ENCODE measurements around the gene ARHGAP28.
A peak's percentile ranks its signal among the peaks of the same experiment; 100 is the strongest.

ARHGAP28 gene

DNA sequence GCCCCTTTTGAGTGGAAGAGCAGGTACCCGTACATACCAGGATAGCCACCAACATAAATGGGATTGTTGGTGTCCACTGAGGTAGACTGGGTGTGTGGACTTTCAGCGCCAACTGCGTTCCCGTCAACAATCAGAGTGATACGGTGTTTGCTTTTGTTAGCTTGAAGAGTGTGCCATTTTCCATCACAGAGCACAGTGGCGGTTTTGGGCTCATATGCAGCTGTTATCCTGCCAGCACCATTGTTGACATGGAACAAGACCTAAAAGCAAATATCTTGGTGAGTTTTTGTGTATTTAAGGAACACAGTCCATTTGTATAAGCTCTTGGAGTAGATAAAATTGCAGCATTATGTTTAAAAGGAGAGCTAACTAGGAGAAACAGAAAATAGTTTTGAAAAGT lies 213.6 kb downstream of the ARHGAP28 start:
- H3K27ac ChIP-seq: peak overlapping the region; percentile 67
- TF ChIP-seq, protein P1, sequence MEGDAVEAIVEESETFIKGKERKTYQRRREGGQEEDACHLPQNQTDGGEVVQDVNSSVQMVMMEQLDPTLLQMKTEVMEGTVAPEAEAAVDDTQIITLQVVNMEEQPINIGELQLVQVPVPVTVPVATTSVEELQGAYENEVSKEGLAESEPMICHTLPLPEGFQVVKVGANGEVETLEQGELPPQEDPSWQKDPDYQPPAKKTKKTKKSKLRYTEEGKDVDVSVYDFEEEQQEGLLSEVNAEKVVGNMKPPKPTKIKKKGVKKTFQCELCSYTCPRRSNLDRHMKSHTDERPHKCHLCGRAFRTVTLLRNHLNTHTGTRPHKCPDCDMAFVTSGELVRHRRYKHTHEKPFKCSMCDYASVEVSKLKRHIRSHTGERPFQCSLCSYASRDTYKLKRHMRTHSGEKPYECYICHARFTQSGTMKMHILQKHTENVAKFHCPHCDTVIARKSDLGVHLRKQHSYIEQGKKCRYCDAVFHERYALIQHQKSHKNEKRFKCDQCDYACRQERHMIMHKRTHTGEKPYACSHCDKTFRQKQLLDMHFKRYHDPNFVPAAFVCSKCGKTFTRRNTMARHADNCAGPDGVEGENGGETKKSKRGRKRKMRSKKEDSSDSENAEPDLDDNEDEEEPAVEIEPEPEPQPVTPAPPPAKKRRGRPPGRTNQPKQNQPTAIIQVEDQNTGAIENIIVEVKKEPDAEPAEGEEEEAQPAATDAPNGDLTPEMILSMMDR (conservative IDR thresholded peaks at IDR 0.05): no peak
- no peak for TF ChIP-seq ZFX (IDR thresholded peaks at IDR 0.05)

DNA sequence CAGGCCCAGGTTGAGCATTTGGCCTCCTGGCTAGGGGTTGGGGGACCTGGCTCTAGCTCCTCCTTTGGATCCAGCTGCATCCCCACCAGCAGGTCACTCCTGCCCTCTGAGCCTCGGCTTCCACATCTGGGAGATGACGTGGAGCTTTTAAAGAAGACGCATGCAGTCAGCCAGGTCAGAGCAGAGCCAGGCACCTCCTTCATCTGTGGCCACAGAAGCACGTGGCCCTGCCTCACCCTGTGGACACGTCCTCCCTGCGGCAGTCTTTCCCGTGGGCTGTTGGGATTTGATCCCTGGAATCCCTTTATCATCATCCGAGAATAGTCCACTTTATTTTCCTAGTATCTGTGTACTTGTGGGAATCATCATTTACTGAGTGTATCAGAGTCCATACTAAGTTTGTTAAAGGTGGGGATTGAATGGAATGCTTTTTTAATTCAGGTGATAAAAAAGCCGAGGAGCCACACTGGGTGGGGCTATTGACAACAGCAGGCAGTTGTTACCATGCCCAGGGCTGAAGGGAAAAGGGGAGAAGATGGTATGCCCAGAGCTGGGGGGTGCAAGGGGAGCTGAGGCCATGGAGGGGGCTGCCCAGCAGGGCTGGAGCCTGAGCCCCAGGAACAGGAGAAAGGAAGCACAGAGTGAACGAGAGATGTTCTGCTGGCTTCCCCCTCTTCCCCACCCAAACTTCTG lies 218.0 kb downstream of the ARHGAP28 start:
- TF ChIP-seq ZFX (IDR thresholded peaks at IDR 0.05): no peak

DNA sequence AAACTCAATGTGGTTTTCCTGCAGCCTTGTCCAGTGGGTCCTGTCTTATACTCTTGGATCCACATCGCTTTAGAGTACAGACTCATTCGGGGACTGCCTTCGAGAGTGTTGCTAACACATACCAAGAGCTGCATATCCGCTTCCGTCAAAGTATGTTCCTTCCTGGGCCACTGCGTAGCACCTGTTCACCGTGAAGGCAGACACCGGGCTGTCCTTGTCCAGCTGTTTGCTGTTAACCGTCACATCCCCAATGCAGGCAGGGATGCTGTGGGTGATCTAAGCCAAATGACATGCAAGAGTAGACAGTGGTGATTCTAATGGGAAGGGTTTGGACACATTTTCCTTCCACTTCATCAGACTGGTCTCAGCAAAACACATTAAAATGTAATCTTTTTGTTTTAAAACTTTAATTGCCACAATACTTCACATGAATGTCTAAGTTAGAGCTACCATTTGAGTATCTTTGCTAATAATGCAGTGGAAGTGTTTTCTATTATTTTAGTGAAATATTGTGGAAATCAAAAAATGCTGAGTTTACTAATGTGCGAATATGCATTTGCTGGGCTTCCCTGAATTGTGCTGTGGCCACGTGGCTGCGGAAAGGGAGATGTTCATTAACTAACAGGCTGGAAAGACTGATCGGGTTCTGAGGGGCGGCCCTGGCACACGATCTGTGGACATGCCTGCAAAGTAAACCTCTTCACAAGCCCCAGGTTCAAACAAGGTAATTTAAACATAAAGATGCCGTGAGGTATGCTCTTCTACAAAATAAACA lies 219.0 kb downstream of the ARHGAP28 start:
- TF ChIP-seq ZFX (IDR thresholded peaks at IDR 0.05): no peak
- TF ChIP-seq, protein P1 (conservative IDR thresholded peaks at IDR 0.05): no peak
- no peak overlapping the region for H3K27ac ChIP-seq

More for the DNA sequence above, 218.0 kb downstream of the ARHGAP28 start:
- H3K27ac ChIP-seq: no peak overlapping the region

DNA sequence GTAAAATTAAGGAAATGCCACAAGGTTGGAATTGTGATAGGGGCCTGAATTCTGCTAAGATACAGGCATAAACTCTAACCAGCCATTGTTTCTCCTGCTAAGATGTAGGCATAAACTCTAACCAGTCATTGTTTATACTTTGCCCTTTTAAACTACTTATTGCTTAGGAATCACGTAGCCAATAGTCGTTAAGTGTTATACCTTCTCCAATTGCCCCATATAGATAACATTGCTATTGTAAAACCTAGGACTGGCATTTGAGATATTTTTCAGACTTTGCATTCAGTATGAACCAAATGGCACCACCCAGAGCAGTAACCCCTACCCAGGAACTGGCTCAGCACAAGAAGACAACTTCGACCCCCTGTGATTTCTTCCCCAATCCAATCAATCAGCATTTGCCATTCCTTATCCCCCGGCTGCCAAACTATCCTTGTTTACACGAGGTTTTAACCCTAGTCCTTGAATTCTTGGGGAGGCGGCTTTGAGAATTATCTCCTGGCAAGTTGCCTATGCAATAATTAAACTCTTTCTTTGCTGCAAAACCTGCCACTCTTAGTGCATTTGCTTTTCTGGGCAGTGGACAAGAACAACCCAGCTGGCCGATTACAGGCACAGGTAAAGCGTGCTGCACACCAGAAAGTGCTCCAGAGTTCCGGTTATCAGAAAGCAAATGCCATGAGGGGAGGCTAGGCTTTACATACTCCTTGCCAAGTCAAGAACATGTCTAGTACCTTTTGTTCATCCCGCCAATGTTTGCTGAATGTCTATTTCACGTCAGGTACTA lies 220.5 kb downstream of the ARHGAP28 start:
- no peak overlapping the region for H3K27ac ChIP-seq
- TF ChIP-seq, protein P1 (conservative IDR thresholded peaks at IDR 0.05): no peak
- no peak for TF ChIP-seq ZFX (IDR thresholded peaks at IDR 0.05)

DNA sequence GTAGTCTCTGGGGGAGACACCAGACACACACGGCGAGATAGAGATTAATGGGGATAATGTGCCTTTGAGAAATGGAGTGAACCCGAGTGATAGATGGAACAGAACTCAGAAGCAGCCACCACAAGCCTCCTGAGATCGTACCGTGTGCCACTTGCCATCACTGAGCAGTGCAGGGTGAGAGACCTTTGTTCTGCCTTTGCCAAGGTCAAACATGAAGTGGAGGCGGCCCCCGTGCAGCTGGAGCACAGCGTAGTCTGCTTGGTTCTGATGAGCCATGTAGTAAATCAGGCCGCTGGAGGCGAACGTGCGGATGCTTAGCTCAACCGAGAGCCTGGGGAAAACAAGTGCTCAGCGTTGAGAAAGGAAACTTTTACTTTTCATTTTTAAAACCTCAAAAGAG lies 221.1 kb downstream of the ARHGAP28 start:
- TF ChIP-seq, protein P1 (conservative IDR thresholded peaks at IDR 0.05): no peak
- no peak for TF ChIP-seq ZFX (IDR thresholded peaks at IDR 0.05)
- H3K27ac ChIP-seq: no peak overlapping the region

DNA sequence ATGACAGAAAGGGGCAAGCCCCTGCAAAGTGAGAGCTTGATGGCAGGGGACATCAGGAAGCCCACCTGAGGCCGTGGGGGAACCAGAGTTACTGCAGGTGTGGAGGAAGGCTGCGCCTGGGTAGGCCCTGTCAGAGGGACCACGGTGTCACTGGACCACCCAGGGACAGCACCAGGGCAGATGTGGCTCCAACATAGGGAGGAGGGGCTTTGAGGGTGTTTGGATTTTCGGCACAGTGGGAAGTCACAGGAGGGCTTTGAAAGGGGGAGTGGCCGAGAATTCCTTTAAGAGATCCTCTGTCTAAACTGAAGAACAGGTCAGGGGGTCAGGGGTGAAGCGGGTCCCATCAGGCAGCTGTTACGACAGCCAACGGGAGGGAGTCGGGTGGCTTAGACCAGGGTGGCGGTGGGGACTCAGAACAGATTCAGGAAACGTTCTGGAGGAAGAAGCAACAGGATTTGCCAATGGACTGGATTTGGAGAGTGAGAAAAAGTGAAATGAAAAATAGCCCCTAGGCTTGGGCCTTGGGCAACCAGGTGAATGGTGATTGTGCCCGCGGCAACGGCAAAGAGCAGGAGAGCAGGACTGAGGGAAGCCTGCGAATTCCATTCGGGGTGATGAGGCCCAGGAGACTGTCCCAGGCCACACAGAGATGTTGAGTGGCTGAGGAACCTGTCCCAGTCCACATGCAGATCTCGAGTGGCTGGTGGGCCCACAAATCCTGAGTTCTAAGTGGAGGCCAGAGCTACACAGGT lies 222.0 kb downstream of the ARHGAP28 start:
- no peak for TF ChIP-seq ZFX (IDR thresholded peaks at IDR 0.05)
- TF ChIP-seq, protein P1 (conservative IDR thresholded peaks at IDR 0.05): no peak
- no peak overlapping the region for H3K27ac ChIP-seq

DNA sequence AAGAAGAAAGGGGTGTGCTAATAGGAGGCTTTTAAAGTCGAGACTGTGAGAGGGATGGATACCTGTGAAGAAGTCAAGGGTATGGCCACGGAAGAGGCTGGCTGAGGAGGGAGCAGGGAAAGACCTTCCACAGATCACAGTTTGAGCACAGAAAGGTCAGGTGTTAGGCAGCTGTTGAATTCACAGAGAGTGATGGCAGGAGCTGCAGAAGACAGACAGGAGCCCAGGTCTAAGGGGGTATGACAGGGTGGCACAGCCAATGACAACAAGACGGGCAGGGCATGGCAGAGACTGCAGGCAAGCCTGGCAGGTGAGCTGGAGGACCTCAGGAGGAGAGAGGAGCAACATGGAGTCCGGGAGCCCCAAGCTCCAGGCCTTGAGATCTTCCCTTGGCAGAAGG lies 225.0 kb downstream of the ARHGAP28 start:
- H3K27ac ChIP-seq: no peak overlapping the region
- TF ChIP-seq ZFX (IDR thresholded peaks at IDR 0.05): no peak
- TF ChIP-seq, protein P1 (conservative IDR thresholded peaks at IDR 0.05): no peak

Data from C4-2B (cell line).